Measurements from ENCODE around the gene SFSWAP. TPM values are rescaled to one million over a fixed set of nuclear protein-coding genes. Genes with fewer than 3 reads are reported as not detected.
"Not testable (repeated sequence)": the region's sequence is repeated elsewhere in the genome, so short reads cannot be mapped to it uniquely, and the experiment has no call there.

SFSWAP gene
- polyA plus RNA-seq, 3 donors, result 7.3 to 33.0 (median 10.7) TPM

DNA sequence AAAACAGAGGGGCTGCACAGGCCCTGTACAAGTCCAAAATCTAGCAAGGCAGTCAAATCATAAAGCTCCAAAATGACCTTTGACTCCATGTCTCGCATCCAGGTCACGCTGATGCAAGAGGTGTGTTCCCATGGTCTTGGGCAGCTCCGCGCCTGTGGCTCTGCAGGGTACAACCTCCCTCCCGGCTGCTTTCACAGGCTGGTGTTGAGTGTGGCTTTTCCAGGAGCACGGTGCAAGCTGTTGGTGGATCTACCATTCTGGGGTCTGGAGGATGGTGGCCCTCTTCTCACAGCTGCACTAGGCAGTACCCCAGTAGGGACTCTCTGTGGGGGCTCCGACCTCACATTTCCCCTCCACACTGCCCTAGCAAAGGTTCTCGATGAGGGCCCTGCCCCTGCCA lies 32.5 kb downstream of the SFSWAP start:
- H3K27me3 Mint-ChIP-seq (ENCODE audit: low read depth in 3 of 3); H3K9ac ChIP-seq (ENCODE audit: insufficient read depth, low read length, poor library complexity, severe bottlenecking); H3K4me3 ChIP-seq (replicated peaks in 1 of 3; ENCODE audit: low read depth in 2 of 3, low read length in 3 of 3); DNase-seq; H3K4me2 ChIP-seq (replicated peaks; ENCODE audit: extremely low read depth, low read length, poor library complexity, severe bottlenecking); H3K4me1 ChIP-seq (ENCODE audit: control insufficient read depth in 1 of 2, insufficient read depth in 2 of 2, low read length in 2 of 2); H3K27ac ChIP-seq (ENCODE audit: low read depth in 1 of 2, low read length in 2 of 2); H3K27me3 ChIP-seq (ENCODE audit: control insufficient read depth in 2 of 2, insufficient read depth in 2 of 2, low read length in 2 of 2); intact Hi-C loops (cut with micrococcal nuclease); H4K20me1 ChIP-seq (ENCODE audit: insufficient read depth, low read length); H3K27ac Mint-ChIP-seq; H3K4me3 Mint-ChIP-seq; H3K4me1 Mint-ChIP-seq; H2AFZ ChIP-seq (ENCODE audit: insufficient read depth, low read depth, low read length, poor library complexity, severe bottlenecking); H3K79me2 ChIP-seq (ENCODE audit: insufficient read depth, low read length): not testable (repeated sequence)
- Histone ChIP-seq H3K36me3 (replicated peaks in 1 of 2; ENCODE audit: control insufficient read depth in 1 of 2, insufficient read depth in 2 of 2, low read length in 2 of 2) (peaks cover 63 to 96% of the 10 kb centered on the region in 2 donors), H3K9me3 (replicated peaks in 1 of 2; ENCODE audit: control insufficient read depth in 1 of 2, insufficient read depth in 1 of 2, low read length in 2 of 2) (peaks cover 8 to 16% of the 10 kb centered on the region in 2 donors)
- WGBS (ENCODE audit: insufficient coverage), result 100% methylated on average over 4 of the region's 8 CpGs
- H3K9me3 Mint-ChIP-seq, result peaks cover 1 to 27% (median 10%) of the 10 kb centered on the region in 7 donors
- peaks cover 81 to 94% of the 10 kb centered on the region in 2 donors for H3K36me3 Mint-ChIP-seq

DNA sequence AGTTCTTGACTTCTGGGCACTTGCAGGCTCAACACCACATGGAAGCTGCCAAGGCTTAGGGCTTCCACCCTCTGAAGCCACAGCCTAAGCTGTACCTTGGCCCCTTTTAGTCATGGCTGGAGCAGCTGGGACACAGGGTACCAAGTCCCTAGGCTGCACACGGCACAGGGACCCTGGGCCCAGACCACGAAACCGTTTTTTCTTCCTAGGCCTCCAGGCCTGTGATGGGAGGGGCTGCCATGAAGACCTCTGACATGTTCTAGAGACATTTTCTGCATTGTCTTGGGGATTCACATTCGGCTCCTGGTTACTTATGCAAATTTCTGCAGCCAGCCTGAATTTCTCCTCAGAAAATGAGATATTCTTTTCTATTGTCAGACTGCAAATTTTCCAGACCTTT lies 33.0 kb downstream of the SFSWAP start:
- H3K79me2 ChIP-seq (ENCODE audit: insufficient read depth, low read length); H4K20me1 ChIP-seq (ENCODE audit: insufficient read depth, low read length); H3K4me3 Mint-ChIP-seq; H3K4me2 ChIP-seq (replicated peaks; ENCODE audit: extremely low read depth, low read length, poor library complexity, severe bottlenecking); H3K9ac ChIP-seq (ENCODE audit: insufficient read depth, low read length, poor library complexity, severe bottlenecking); H2AFZ ChIP-seq (ENCODE audit: insufficient read depth, low read depth, low read length, poor library complexity, severe bottlenecking); H3K27ac Mint-ChIP-seq; H3K4me1 Mint-ChIP-seq; H3K27me3 ChIP-seq (ENCODE audit: control insufficient read depth in 2 of 2, insufficient read depth in 2 of 2, low read length in 2 of 2); H3K27ac ChIP-seq (ENCODE audit: low read depth in 1 of 2, low read length in 2 of 2); intact Hi-C loops (cut with micrococcal nuclease); H3K4me3 ChIP-seq (replicated peaks in 1 of 3; ENCODE audit: low read depth in 2 of 3, low read length in 3 of 3); H3K4me1 ChIP-seq (ENCODE audit: control insufficient read depth in 1 of 2, insufficient read depth in 2 of 2, low read length in 2 of 2); H3K27me3 Mint-ChIP-seq (ENCODE audit: low read depth in 3 of 3); DNase-seq: not testable (repeated sequence)
- Mint-ChIP-seq H3K9me3 (peaks cover 1 to 27% (median 10%) of the 10 kb centered on the region in 7 donors), H3K36me3 (peaks cover 82 to 91% of the 10 kb centered on the region in 2 donors)
- 98% methylated on average over 4 of the region's 4 CpGs for WGBS (ENCODE audit: insufficient coverage)
- Histone ChIP-seq H3K36me3 (replicated peaks in 1 of 2; ENCODE audit: control insufficient read depth in 1 of 2, insufficient read depth in 2 of 2, low read length in 2 of 2) (peaks cover 65 to 96% of the 10 kb centered on the region in 2 donors), H3K9me3 (replicated peaks in 1 of 2; ENCODE audit: control insufficient read depth in 1 of 2, insufficient read depth in 1 of 2, low read length in 2 of 2) (peaks cover 8 to 16% of the 10 kb centered on the region in 2 donors)

DNA sequence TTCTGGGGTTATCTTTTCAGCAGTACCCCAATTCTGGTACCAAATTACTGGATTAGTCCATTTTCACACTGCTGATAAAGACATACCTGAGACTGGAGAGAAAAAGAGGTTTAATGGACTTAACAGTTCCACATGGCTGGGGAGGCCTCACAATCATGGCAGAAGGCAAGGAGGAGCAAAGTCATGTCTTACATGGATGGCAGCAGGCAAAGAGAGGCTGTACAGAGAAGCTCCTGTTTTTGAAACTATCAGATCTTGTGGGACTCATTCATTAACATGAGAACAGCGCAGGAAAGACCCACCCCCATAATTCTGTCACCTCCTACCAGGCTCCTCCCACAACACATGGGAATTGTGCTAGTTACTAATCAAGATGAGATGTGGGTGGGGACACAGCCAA lies 33.8 kb downstream of the SFSWAP start:
- not testable (repeated sequence) for H3K27ac Mint-ChIP-seq; H3K27ac ChIP-seq (ENCODE audit: low read depth in 1 of 2, low read length in 2 of 2)

More for the DNA sequence above, 33.8 kb downstream of the SFSWAP start:
- peaks cover 8 to 16% of the 10 kb centered on the region in 2 donors for H3K9me3 ChIP-seq (replicated peaks in 1 of 2; ENCODE audit: control insufficient read depth in 1 of 2, insufficient read depth in 1 of 2, low read length in 2 of 2)
- Mint-ChIP-seq H3K36me3 (peaks cover 81 to 90% of the 10 kb centered on the region in 2 donors), H3K9me3 (peaks cover 1 to 27% (median 10%) of the 10 kb centered on the region in 7 donors)
- H3K79me2 ChIP-seq (ENCODE audit: insufficient read depth, low read length); H3K27me3 ChIP-seq (ENCODE audit: control insufficient read depth in 2 of 2, insufficient read depth in 2 of 2, low read length in 2 of 2); DNase-seq; H3K9ac ChIP-seq (ENCODE audit: insufficient read depth, low read length, poor library complexity, severe bottlenecking); H3K4me2 ChIP-seq (replicated peaks; ENCODE audit: extremely low read depth, low read length, poor library complexity, severe bottlenecking); H3K4me3 Mint-ChIP-seq; intact Hi-C loops (cut with micrococcal nuclease); H2AFZ ChIP-seq (ENCODE audit: insufficient read depth, low read depth, low read length, poor library complexity, severe bottlenecking); H3K4me1 Mint-ChIP-seq; H3K4me1 ChIP-seq (ENCODE audit: control insufficient read depth in 1 of 2, insufficient read depth in 2 of 2, low read length in 2 of 2); H3K27me3 Mint-ChIP-seq (ENCODE audit: low read depth in 3 of 3); H3K4me3 ChIP-seq (replicated peaks in 1 of 3; ENCODE audit: low read depth in 2 of 3, low read length in 3 of 3): not testable (repeated sequence)
- peaks cover 62 to 97% of the 10 kb centered on the region in 2 donors for H3K36me3 ChIP-seq (replicated peaks in 1 of 2; ENCODE audit: control insufficient read depth in 1 of 2, insufficient read depth in 2 of 2, low read length in 2 of 2)
- H4K20me1 ChIP-seq (ENCODE audit: insufficient read depth, low read length), result peaks cover 16% of the 10 kb centered on the region
- no CpG with 5 or more reads among the region's 1 CpG for WGBS (ENCODE audit: insufficient coverage)

All from CD14-positive monocyte (primary cell).